ENCODE measurements around the gene SLCO4A1. TPM values are rescaled to one million over a fixed set of nuclear protein-coding genes. Genes with fewer than 3 reads are reported as not detected.

The SLCO4A1 gene
- total and polyA plus RNA-seq, 2 donors (not counting 1 experiment from before 2014, with no cell fraction given): 0.50 TPM; not detected in 1

DNA sequence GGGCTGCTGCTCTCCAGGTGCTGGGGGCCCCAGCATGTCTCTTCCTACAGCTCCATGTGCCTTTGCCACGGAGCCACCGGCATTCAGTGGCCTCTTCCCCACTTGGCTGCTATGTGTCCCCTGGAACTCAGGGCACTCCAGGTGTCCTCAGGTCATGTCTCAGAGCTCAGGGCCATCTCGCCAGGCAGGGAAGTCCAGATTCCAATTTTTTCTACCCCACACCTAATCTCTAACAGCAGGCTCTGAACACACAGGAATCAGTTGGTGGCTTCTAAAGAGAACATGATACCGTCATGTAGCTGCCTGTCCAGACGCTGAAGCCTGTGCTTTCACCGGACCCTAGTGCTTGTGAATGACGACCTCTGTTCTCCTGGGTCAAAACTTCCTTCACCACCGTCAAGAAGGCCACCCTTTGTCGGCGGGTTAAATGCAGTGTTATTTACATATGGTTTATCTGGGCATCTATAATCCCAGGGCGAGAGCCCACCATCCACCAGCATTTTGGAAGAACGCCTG is 4.2 kb upstream of the SLCO4A1 start:
- Histone ChIP-seq H2AFZ (ENCODE audit: low read length) (no peak overlapping the region), H4K20me1 (ENCODE audit: control insufficient read depth, extremely low read depth, insufficient read depth, low read length) (peaks cover 2% of the 10 kb centered on the region), H3K79me2 (ENCODE audit: control insufficient read depth, insufficient read depth, low read length) (no peaks in the 10 kb centered on the region), H3K9me3 (ENCODE audit: control insufficient read depth, insufficient read depth, low read depth, low read length) (no peaks in the 10 kb centered on the region), H3K36me3 (ENCODE audit: control insufficient read depth, insufficient read depth, low read length) (no peaks in the 10 kb centered on the region), H3K9ac (ENCODE audit: insufficient read depth, low read length) (no peak overlapping the region), H3K27ac (ENCODE audit: insufficient read depth, low read length) (no peak overlapping the region), H3K4me1 (ENCODE audit: control insufficient read depth, extremely low read depth, insufficient read depth, low read length) (no peaks in the 10 kb centered on the region), H3K27me3 (ENCODE audit: control insufficient read depth, insufficient read depth, low read length) (no peaks in the 10 kb centered on the region), H3K4me3 (replicated peaks in 1 of 4; ENCODE audit: control extremely low read depth in 1 of 4, insufficient read depth in 1 of 4, low read depth in 3 of 4, low read length in 4 of 4) (no peak overlapping the region), H3K4me2 (ENCODE audit: extremely low read depth, insufficient read depth, low read length) (no peak overlapping the region)
- no peak for DNase-seq (ENCODE audit: low read depth in 2 of 2)
- TF ChIP-seq, protein P1, sequence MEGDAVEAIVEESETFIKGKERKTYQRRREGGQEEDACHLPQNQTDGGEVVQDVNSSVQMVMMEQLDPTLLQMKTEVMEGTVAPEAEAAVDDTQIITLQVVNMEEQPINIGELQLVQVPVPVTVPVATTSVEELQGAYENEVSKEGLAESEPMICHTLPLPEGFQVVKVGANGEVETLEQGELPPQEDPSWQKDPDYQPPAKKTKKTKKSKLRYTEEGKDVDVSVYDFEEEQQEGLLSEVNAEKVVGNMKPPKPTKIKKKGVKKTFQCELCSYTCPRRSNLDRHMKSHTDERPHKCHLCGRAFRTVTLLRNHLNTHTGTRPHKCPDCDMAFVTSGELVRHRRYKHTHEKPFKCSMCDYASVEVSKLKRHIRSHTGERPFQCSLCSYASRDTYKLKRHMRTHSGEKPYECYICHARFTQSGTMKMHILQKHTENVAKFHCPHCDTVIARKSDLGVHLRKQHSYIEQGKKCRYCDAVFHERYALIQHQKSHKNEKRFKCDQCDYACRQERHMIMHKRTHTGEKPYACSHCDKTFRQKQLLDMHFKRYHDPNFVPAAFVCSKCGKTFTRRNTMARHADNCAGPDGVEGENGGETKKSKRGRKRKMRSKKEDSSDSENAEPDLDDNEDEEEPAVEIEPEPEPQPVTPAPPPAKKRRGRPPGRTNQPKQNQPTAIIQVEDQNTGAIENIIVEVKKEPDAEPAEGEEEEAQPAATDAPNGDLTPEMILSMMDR (conservative IDR thresholded peaks at IDR 0.05 in 1 of 2, IDR thresholded peaks at IDR 0.05 in 1 of 2; ENCODE audit: low read depth in 1 of 2, low read length in 2 of 2): no peak
- TF ChIP-seq EZH2 (IDR thresholded peaks at IDR 0.05; ENCODE audit: low read length, missing control alignments): no peak

DNA sequence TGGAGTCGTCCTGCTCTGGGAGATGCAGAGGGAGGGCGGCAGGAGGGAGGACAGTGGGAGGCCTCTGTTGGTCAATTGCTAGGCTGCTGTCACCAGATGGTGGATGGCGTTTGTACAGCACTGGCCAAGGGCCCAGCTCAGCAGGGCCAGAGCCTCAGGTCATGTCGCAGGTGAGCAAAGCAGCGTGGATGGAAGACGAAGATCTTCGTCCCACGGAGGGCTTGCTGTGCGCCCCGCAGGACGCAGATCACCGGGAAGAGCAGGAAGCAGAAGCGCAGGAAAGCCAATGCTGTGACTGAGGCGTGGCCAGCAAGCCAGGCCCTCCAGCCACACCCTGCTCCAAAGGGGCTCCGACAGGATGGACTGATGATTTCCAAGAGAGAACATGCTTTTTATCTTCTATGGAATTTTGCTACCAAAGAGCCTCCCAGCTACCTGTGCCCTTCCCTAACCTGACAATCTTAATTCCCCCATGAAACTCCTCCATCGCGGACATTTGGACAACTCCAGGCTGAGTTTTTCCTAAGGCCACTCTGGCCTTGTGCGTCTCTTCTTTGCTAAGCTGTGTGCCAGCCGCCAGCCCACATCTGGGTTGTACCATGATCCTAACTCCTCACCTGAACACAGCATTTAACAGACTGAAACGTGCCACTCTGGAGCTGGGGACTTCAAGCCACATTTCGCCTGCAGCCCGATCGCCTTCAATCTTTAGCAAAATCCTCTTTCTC is 3.5 kb upstream of the SLCO4A1 start:
- DNase-seq (ENCODE audit: low read depth in 2 of 2): no peak
- H4K20me1 ChIP-seq (ENCODE audit: control insufficient read depth, extremely low read depth, insufficient read depth, low read length): peaks cover 2% of the 10 kb centered on the region
- H3K27me3 ChIP-seq (ENCODE audit: control insufficient read depth, insufficient read depth, low read length): peaks cover 3% of the 10 kb centered on the region
- H3K9ac ChIP-seq (ENCODE audit: insufficient read depth, low read length): no peak overlapping the region
- H3K9me3 ChIP-seq (ENCODE audit: control insufficient read depth, insufficient read depth, low read depth, low read length): no peaks in the 10 kb centered on the region
- no peak overlapping the region for H2AFZ ChIP-seq (ENCODE audit: low read length)
- H3K36me3 ChIP-seq (ENCODE audit: control insufficient read depth, insufficient read depth, low read length): no peaks in the 10 kb centered on the region
- no peak overlapping the region for H3K27ac ChIP-seq (ENCODE audit: insufficient read depth, low read length)
- TF ChIP-seq, protein P1 (conservative IDR thresholded peaks at IDR 0.05 in 1 of 2, IDR thresholded peaks at IDR 0.05 in 1 of 2; ENCODE audit: low read depth in 1 of 2, low read length in 2 of 2): no peak
- TF ChIP-seq EZH2 (IDR thresholded peaks at IDR 0.05; ENCODE audit: low read length, missing control alignments): no peak
- no peak overlapping the region for H3K4me2 ChIP-seq (ENCODE audit: extremely low read depth, insufficient read depth, low read length)
- H3K4me1 ChIP-seq (ENCODE audit: control insufficient read depth, extremely low read depth, insufficient read depth, low read length): no peaks in the 10 kb centered on the region
- no peak overlapping the region for H3K4me3 ChIP-seq (replicated peaks in 1 of 4; ENCODE audit: control extremely low read depth in 1 of 4, insufficient read depth in 1 of 4, low read depth in 3 of 4, low read length in 4 of 4)
- no peaks in the 10 kb centered on the region for H3K79me2 ChIP-seq (ENCODE audit: control insufficient read depth, insufficient read depth, low read length)

DNA sequence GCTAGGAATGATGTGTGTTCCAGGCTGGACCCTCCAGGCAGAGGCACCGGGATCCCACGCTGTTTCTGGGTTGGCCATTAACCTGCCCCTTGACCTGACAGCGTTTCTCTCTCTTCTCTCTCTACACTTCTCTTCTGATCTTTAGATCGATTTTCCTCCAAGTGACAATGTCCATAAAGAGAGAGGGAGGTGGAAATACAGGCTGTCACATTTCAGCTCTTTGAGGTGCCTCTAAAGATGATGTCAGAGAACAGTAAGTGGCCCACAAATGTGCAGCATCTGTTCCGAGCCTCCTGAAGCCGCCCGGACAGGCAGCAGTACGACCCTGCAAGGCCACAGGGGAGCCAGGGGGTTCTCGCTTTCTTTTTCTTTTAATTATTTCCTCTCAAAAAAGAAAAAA is 2.5 kb upstream of the SLCO4A1 start:
- H3K4me3 ChIP-seq (replicated peaks in 1 of 4; ENCODE audit: control extremely low read depth in 1 of 4, insufficient read depth in 1 of 4, low read depth in 3 of 4, low read length in 4 of 4): no peak overlapping the region

More for the DNA sequence above, 2.5 kb upstream of the SLCO4A1 start:
- Histone ChIP-seq H3K4me2 (ENCODE audit: extremely low read depth, insufficient read depth, low read length) (no peak overlapping the region), H2AFZ (ENCODE audit: low read length) (no peak overlapping the region), H3K9ac (ENCODE audit: insufficient read depth, low read length) (no peak overlapping the region), H3K36me3 (ENCODE audit: control insufficient read depth, insufficient read depth, low read length) (no peaks in the 10 kb centered on the region), H3K27ac (ENCODE audit: insufficient read depth, low read length) (no peak overlapping the region), H4K20me1 (ENCODE audit: control insufficient read depth, extremely low read depth, insufficient read depth, low read length) (peaks cover 2% of the 10 kb centered on the region), H3K27me3 (ENCODE audit: control insufficient read depth, insufficient read depth, low read length) (peaks cover 4% of the 10 kb centered on the region), H3K79me2 (ENCODE audit: control insufficient read depth, insufficient read depth, low read length) (no peaks in the 10 kb centered on the region), H3K9me3 (ENCODE audit: control insufficient read depth, insufficient read depth, low read depth, low read length) (no peaks in the 10 kb centered on the region), H3K4me1 (ENCODE audit: control insufficient read depth, extremely low read depth, insufficient read depth, low read length) (no peaks in the 10 kb centered on the region)
- no peak for DNase-seq (ENCODE audit: low read depth in 2 of 2)
- no peak for TF ChIP-seq EZH2 (IDR thresholded peaks at IDR 0.05; ENCODE audit: low read length, missing control alignments)
- TF ChIP-seq, protein P1 (conservative IDR thresholded peaks at IDR 0.05 in 1 of 2, IDR thresholded peaks at IDR 0.05 in 1 of 2; ENCODE audit: low read depth in 1 of 2, low read length in 2 of 2): no peak

Measured in fibroblast of lung (primary cell).